Hepatocyte (in vitro differentiated cells): Measurements from ENCODE around the gene ANO7. TPM values are rescaled to one million over a fixed set of nuclear protein-coding genes. Genes with fewer than 3 reads are reported as not detected.

Source experiments
- DNase-seq: peaks from one replicate; pipeline ENCODE4 v3.0.0-alpha.2; 2016; ENCODE audit warnings: low spot score
- H2AFZ ChIP-seq: fragments of 200-600 bp; sonication (generic); 2 replicates; pipeline ENCODE4 v1.6.0; 2016; ENCODE audit warnings: antibody characterized with exemption, mild to moderate bottlenecking
- H3K27ac ChIP-seq: fragments of 200-600 bp; sonication (generic); 2 replicates; pipeline ENCODE4 v1.5.1; 2016; ENCODE audit warnings: mild to moderate bottlenecking
- H3K27me3 ChIP-seq: fragments of 200-600 bp; sonication (generic); 2 replicates; pipeline ENCODE4 v1.6.1; 2016
- H3K36me3 ChIP-seq: fragments of 200-600 bp; sonication (generic); replicated peaks from 2 replicates; pipeline ENCODE4 v1.5.1; 2016; ENCODE audit warnings: low read depth; ENCODE audit not compliant: insufficient read depth
- H3K4me1 ChIP-seq: fragments of 200-600 bp; sonication (generic); 2 replicates; pipeline ENCODE4 v1.5.1; 2016; ENCODE audit warnings: mild to moderate bottlenecking, moderate library complexity; ENCODE audit not compliant: insufficient read depth
- H3K4me2 ChIP-seq: fragments of 200-600 bp; sonication (generic); 2 replicates; pipeline ENCODE4 v1.6.0; 2016
- H3K4me3 ChIP-seq: fragments of 200-600 bp; sonication (generic); 2 replicates; pipeline ENCODE4 v1.5.1; 2016; ENCODE audit warnings: mild to moderate bottlenecking
- H3K79me2 ChIP-seq: fragments of 200-600 bp; sonication (generic); 2 replicates; pipeline ENCODE4 v1.6.0; 2017; ENCODE audit warnings: mild to moderate bottlenecking
- H3K9me2 ChIP-seq: fragments of 200-600 bp; sonication (generic); replicated peaks from 2 replicates; pipeline ENCODE4 v1.6.0; 2017; ENCODE audit warnings: mild to moderate bottlenecking; ENCODE audit not compliant: insufficient read depth
- H3K9me3 ChIP-seq: fragments of 200-600 bp; sonication (generic); 2 replicates; pipeline ENCODE4 v1.5.1; 2016; ENCODE audit warnings: low read depth, mild to moderate bottlenecking
- H4K20me1 ChIP-seq: fragments of 200-600 bp; sonication (generic); 2 replicates; pipeline ENCODE4 v1.6.0; 2016; ENCODE audit warnings: mild to moderate bottlenecking; ENCODE audit not compliant: insufficient read depth, poor library complexity, severe bottlenecking
- CTCF ChIP-seq: fragments of 200-600 bp; sonication (generic); IDR thresholded peaks from 2 replicates; pipeline ENCODE4 v1.5.1; 2016; ENCODE audit warnings: antibody characterized with exemption, mild to moderate bottlenecking; ENCODE audit not compliant: poor library complexity
- EZH2 ChIP-seq: fragments of 200-600 bp; sonication (generic); IDR thresholded peaks from 2 replicates; pipeline ENCODE4 v1.6.1; 2016; ENCODE audit warnings: antibody characterized with exemption, mild to moderate bottlenecking, borderline replicate concordance
- EZH2phosphoT487 ChIP-seq: fragments of 200-600 bp; sonication (generic); IDR thresholded peaks from one replicate; pipeline ENCODE4 v1.6.1; 2018; ENCODE audit warnings: antibody characterized with exemption, mild to moderate bottlenecking, low read depth, moderate library complexity; ENCODE audit not compliant: unreplicated experiment, severe bottlenecking
- WGBS: methylation state at CpG from one replicate; pipeline ENCODE4 v1.1.6; 2016; ENCODE audit warnings: low lambda C conversion rate; ENCODE audit errors: missing lambda C conversion rate; 5-methylcytosine and 5-hydroxymethylcytosine counted together
- polyA plus RNA-seq: library from polyadenylated mRNA; unstranded; fragments of >200 nt; fragmentation: Nextera tagmentation; extraction: Ambion mirVana; gene quantifications from 2 replicates; pipeline ENCODE4 v1.2.1, GENCODE V29; 2016
- total RNA-seq: library from RNA; depleted of rRNA; stranded (reverse); fragments of >200 nt; gene quantifications from 2 replicates; pipeline ENCODE4 v1.2.3, GENCODE V29; 2014

The ANO7 gene
- total and polyA plus RNA-seq, 2 experiments from 2014 or later: 1.00 to 1.4 TPM

- no peak for DNase-seq
- Histone ChIP-seq H2AFZ (no peak overlapping the region), H3K27me3 (no peaks in the 10 kb centered on the region), H3K36me3 (no peaks in the 10 kb centered on the region), H3K4me1 (peaks cover 26% of the 10 kb centered on the region), H3K9me3 (no peaks in the 10 kb centered on the region), H3K79me2 (peaks cover 96% of the 10 kb centered on the region), H3K27ac (no peak overlapping the region), H3K4me2 (peak overlapping the region; percentile 89), H3K9me2 (no peaks in the 10 kb centered on the region), H3K4me3 (no peak overlapping the region), H4K20me1 (peaks cover 87% of the 10 kb centered on the region)
- TF ChIP-seq EZH2phosphoT487: no peak
- TF ChIP-seq EZH2: no peak
- no peak for TF ChIP-seq CTCF
- whole genome bisulfite sequencing: 82% methylated on average over 7 of the region's 7 CpGs
Measured at GRCh38 chr2:241268306-241268705, 79.8 kb downstream of the ANO7 start.

GRCh38 chr2:241268716-241269445 lies 80.4 kb downstream of the ANO7 start:
- Histone ChIP-seq H2AFZ (no peak overlapping the region), H3K27me3 (no peaks in the 10 kb centered on the region), H4K20me1 (peaks cover 81% of the 10 kb centered on the region), H3K36me3 (no peaks in the 10 kb centered on the region), H3K27ac (no peak overlapping the region), H3K9me3 (no peaks in the 10 kb centered on the region), H3K79me2 (peaks cover 96% of the 10 kb centered on the region), H3K4me2 (peak overlapping the region; percentile 89), H3K9me2 (no peaks in the 10 kb centered on the region), H3K4me3 (no peak overlapping the region), H3K4me1 (peaks cover 29% of the 10 kb centered on the region)
- TF ChIP-seq CTCF (no peak), EZH2phosphoT487 (no peak)
- 76% methylated on average over 14 of the region's 14 CpGs for WGBS
- DNase-seq: no peak

- no peak for DNase-seq
- peak overlapping the region; percentile 90 for H3K4me3 ChIP-seq
- no peak overlapping the region for H2AFZ ChIP-seq
- H3K79me2 ChIP-seq: peaks cover 97% of the 10 kb centered on the region
- H3K4me1 ChIP-seq: peaks cover 29% of the 10 kb centered on the region
- H3K9me2 ChIP-seq: no peaks in the 10 kb centered on the region
- H3K27ac ChIP-seq: no peak overlapping the region
- no peaks in the 10 kb centered on the region for H3K27me3 ChIP-seq
- WGBS: 86% methylated on average over 15 of the region's 15 CpGs
- no peaks in the 10 kb centered on the region for H3K36me3 ChIP-seq
- TF ChIP-seq EZH2phosphoT487 (no peak), EZH2 (no peak), CTCF (no peak)
- H3K9me3 ChIP-seq: no peaks in the 10 kb centered on the region
- H3K4me2 ChIP-seq: peak overlapping the region; percentile 89
- peaks cover 72% of the 10 kb centered on the region for H4K20me1 ChIP-seq
Measured at GRCh38 chr2:241269707-241270520, 81.4 kb downstream of the ANO7 start.
